Smooth muscle cell (in vitro differentiated cells): ENCODE measurements around the gene MPG. TPM values are rescaled to one million over a fixed set of nuclear protein-coding genes. Genes with fewer than 3 reads are reported as not detected.

Source experiments
- DNase-seq: peaks from one replicate; lab custom pipeline; 2025; ENCODE audit not compliant: unreplicated experiment; lab: John Stamatoyannopoulos, UW
- H2AFZ ChIP-seq: fragments of 200-600 bp; sonication (generic); 2 replicates; pipeline ENCODE4 v1.6.0; 2016; ENCODE audit warnings: antibody characterized with exemption, low read depth, mild to moderate bottlenecking
- H3F3A ChIP-seq: fragments of 200-600 bp; sonication (generic); 2 replicates; pipeline ENCODE4 v1.6.0; 2017; ENCODE audit warnings: antibody characterized with exemption, low read depth
- H3K27ac ChIP-seq: fragments of 200-600 bp; sonication (generic); 2 replicates; pipeline ENCODE4 v1.5.1; 2016; ENCODE audit warnings: low read depth, mild to moderate bottlenecking
- H3K27me3 ChIP-seq: fragments of 200-600 bp; sonication (generic); 2 replicates; pipeline ENCODE4 v1.6.1; 2016; ENCODE audit warnings: low read depth, mild to moderate bottlenecking
- H3K36me3 ChIP-seq: fragments of 200-600 bp; sonication (generic); 2 replicates; pipeline ENCODE4 v1.5.1; 2016; ENCODE audit warnings: low read depth
- H3K4me1 ChIP-seq: fragments of 200-600 bp; sonication (generic); 2 replicates; pipeline ENCODE4 v1.5.1; 2016; ENCODE audit warnings: low read depth
- H3K4me2 ChIP-seq: fragments of 200-600 bp; sonication (generic); 2 replicates; pipeline ENCODE4 v1.6.0; 2016; ENCODE audit warnings: mild to moderate bottlenecking
- H3K4me3 ChIP-seq: fragments of 200-600 bp; sonication (generic); 2 replicates; pipeline ENCODE4 v1.5.1; 2016; ENCODE audit warnings: mild to moderate bottlenecking
- H3K79me2 ChIP-seq: fragments of 200-600 bp; sonication (generic); 2 replicates; pipeline ENCODE4 v1.6.0; 2016; ENCODE audit warnings: low read depth, mild to moderate bottlenecking
- H3K9ac ChIP-seq: fragments of 200-600 bp; sonication (generic); 2 replicates; pipeline ENCODE4 v1.6.0; 2016; ENCODE audit warnings: low read depth
- H3K9me3 ChIP-seq: fragments of 200-600 bp; sonication (generic); replicated peaks from 2 replicates; pipeline ENCODE4 v1.5.1; 2016; ENCODE audit warnings: low read depth
- H4K20me1 ChIP-seq: fragments of 200-600 bp; sonication (generic); 2 replicates; pipeline ENCODE4 v1.6.0; 2016; ENCODE audit warnings: low read depth
- CTCF ChIP-seq: fragments of 200-600 bp; sonication (generic); IDR thresholded peaks from 2 replicates; pipeline ENCODE4 v1.5.1; 2017; ENCODE audit warnings: borderline replicate concordance, mild to moderate bottlenecking, antibody characterized with exemption; ENCODE audit not compliant: insufficient read depth, poor library complexity, severe bottlenecking
- WGBS: methylation state at CpG from one replicate; pipeline ENCODE4 v1.1.7; 2016; ENCODE audit warnings: low lambda C conversion rate; 5-methylcytosine and 5-hydroxymethylcytosine counted together
- polyA plus RNA-seq: library from polyadenylated mRNA; unstranded; fragments of >200 nt; fragmentation: Nextera tagmentation; extraction: Ambion mirVana; gene quantifications from 2 replicates; pipeline ENCODE4 v1.2.1, GENCODE V29; 2016
- total RNA-seq: library from RNA; depleted of rRNA; stranded (reverse); fragments of >200 nt; gene quantifications from 2 replicates; pipeline ENCODE4 v1.2.3, GENCODE V29; 2014

MPG gene
- total and polyA plus RNA-seq, 2 experiments from 2014 or later: 84.7 to 120 TPM

DNA sequence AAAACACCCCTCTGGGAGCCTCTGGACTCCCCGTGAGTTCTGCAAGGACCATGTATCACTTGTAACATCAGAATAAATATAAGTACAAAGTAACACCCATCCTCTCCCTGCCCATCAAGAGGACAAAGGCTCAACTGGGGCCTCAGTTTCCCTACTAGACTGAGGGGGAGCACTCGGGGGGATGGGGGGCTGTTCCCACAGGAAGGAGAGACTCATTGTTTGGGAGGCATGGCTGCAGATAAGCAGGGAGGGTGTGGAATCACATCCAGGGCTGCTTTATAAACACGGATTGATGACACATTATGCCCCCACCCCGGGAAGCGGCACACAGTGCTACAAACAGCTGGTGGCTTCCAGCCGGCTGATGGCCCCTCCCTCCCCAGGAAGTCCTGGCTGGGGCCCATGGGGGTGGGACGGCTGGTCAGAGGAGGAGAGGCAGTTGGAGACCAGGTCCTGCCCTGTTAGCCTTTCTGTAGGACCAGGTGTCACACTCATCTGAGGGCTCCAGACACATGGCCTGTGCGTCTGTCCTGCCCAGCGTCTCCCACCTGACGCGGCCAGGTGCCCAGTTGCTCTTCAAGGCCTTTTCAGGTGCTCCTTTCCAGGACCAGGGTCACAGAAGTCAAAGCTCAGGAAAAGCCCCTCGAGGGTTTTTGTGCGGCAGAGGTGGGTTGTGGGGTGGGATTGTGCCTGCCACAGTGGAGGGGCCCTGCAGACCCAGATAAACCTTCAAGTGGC lies 1.3 kb upstream of the MPG start:
- Histone ChIP-seq H3K27ac (peak overlapping the region; percentile 77), H3K4me3 (peak overlapping the region; percentile 66), H3K36me3 (no peaks in the 10 kb centered on the region), H3K4me2 (peak overlapping the region; percentile 97), H3K27me3 (no peaks in the 10 kb centered on the region), H2AFZ (no peak overlapping the region), H3K9me3 (no peaks in the 10 kb centered on the region), H3K9ac (peak overlapping the region; percentile 76), H3K4me1 (peaks cover 39% of the 10 kb centered on the region), H4K20me1 (no peaks in the 10 kb centered on the region), H3F3A (peaks cover 31% of the 10 kb centered on the region), H3K79me2 (no peaks in the 10 kb centered on the region)
- TF ChIP-seq CTCF: no peak
- peak; percentile 42 for DNase-seq
- WGBS: 37% methylated on average over 13 of the region's 13 CpGs

DNA sequence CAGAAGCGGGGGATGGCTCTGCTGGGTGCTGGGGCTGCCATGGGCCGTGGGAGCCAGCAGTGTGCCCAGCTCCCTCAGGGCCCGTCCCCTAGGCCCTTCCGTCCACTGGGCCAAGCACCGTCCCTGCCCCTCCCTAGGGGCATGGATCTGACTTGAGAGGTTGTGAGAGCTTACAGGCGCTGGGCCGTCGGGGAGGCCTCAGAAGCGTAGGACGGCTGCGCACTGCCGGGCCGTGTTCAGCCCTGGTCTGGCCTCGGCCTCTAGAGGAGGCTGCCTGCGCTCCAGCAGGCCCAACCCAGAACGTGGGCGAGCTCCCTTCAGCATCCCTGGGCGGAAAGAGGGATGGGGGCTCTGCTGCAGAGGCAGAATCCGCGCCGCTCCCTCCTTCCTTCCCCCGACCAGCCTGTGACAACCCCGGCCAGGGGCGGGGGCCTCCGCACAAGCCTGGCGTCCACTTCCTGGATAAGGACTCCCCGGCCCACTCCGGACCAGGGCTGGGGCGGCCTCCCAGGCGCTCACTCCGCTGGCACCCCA lies 685 bp upstream of the MPG start:
- peak; percentile 66 for DNase-seq
- peak overlapping the region; percentile 69 for H2AFZ ChIP-seq
- H3K4me1 ChIP-seq: peaks cover 39% of the 10 kb centered on the region
- H3K9me3 ChIP-seq: no peaks in the 10 kb centered on the region
- H3K79me2 ChIP-seq: no peaks in the 10 kb centered on the region
- H3K4me3 ChIP-seq: peak overlapping the region; percentile 66
- TF ChIP-seq CTCF: no peak
- H4K20me1 ChIP-seq: no peaks in the 10 kb centered on the region
- no peaks in the 10 kb centered on the region for H3K27me3 ChIP-seq
- peaks cover 31% of the 10 kb centered on the region for H3F3A ChIP-seq
- H3K4me2 ChIP-seq: peak overlapping the region; percentile 97
- 15% methylated on average over 30 of the region's 31 CpGs for WGBS
- peak overlapping the region; percentile 77 for H3K27ac ChIP-seq
- H3K9ac ChIP-seq: peak overlapping the region; percentile 76
- H3K36me3 ChIP-seq: no peaks in the 10 kb centered on the region

- H3K79me2 ChIP-seq: no peaks in the 10 kb centered on the region
Measured at GRCh38 chr16:78444-79150, 572 bp downstream of the MPG start.

More at GRCh38 chr16:78444-79150, 572 bp downstream of the MPG start:
- Histone ChIP-seq H2AFZ (no peak overlapping the region), H4K20me1 (peaks cover 1% of the 10 kb centered on the region), H3K9me3 (no peaks in the 10 kb centered on the region), H3K4me1 (peaks cover 33% of the 10 kb centered on the region), H3K27me3 (no peaks in the 10 kb centered on the region), H3K9ac (peak overlapping the region; percentile 76), H3K4me2 (peak overlapping the region; percentile 97), H3K27ac (peak overlapping the region; percentile 77), H3K36me3 (no peaks in the 10 kb centered on the region), H3K4me3 (peak overlapping the region; percentile 66), H3F3A (peaks cover 28% of the 10 kb centered on the region)
- DNase-seq: no peak
- TF ChIP-seq CTCF: no peak
- 18% methylated on average over 35 of the region's 36 CpGs for WGBS
